ENCODE results near the gene ADGRD1. TPM values are rescaled to one million over a fixed set of nuclear protein-coding genes. Genes with fewer than 3 reads are reported as not detected.

ADGRD1 gene
- total and polyA plus RNA-seq, 2 of the 8 experiments (the other 6 are each of a cell fraction or from before 2014, with no cell fraction given), result 0.36 to 0.48 TPM

DNA sequence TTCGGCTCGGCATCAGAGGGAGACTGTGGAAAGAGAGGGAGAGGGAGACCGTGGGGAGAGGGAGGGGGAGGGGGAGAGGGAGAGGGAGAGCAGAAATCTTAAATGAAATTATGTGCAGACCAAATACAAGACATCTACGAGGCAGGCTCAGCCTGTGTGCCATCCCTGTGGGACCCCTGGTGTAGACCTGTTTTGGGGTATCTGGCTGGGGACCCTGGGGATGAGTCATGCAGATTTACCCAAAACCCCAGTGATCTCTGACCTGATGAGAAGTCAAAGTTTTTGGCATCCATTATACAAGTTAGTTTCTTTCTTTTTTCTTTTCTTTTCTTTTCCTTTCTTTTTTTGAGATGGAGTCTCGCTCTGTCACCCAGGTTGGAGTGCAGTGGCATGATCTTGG, 44.4 kb downstream of the ADGRD1 start (continued):
- TF ChIP-seq CTCF (IDR thresholded peaks at IDR 0.05; ENCODE audit: control extremely low read depth in 1 of 3, insufficient read depth in 1 of 3, low read depth in 1 of 3, low read length in 3 of 3) (no peak), SRF (IDR thresholded peaks at IDR 0.05; ENCODE audit: low read depth, low read length) (no peak), SP1 (IDR thresholded peaks at IDR 0.05; ENCODE audit: low read depth, low read length) (no peak), CREB1 (IDR thresholded peaks at IDR 0.05) (no peak), RFX5 (IDR thresholded peaks at IDR 0.05; ENCODE audit: borderline replicate concordance, low read depth, low read length) (no peak), CHD2 (IDR thresholded peaks at IDR 0.05; ENCODE audit: low read length) (no peak), JUND (IDR thresholded peaks at IDR 0.05; ENCODE audit: low read length) (no peak), EP300 (IDR thresholded peaks at IDR 0.05; ENCODE audit: borderline replicate concordance in 1 of 2, low read depth in 2 of 2, low read length in 2 of 2) (no peak)

Data from H1 (cell line).